GM08714 (cell line): ENCODE data around the gene KCNG2.
A peak's percentile ranks its signal among the peaks of the same experiment; 100 is the strongest.

ENCODE experiments used
- H3K4me3 ChIP-seq: fragments of 200-500 bp; sonication (Bioruptor generic); 2 replicates; pipeline ENCODE4 v1.5.1; 2014; ENCODE audit warnings: mild to moderate bottlenecking, low read length, inconsistent platforms
- ZNF274 ChIP-seq: IDR thresholded peaks from 2 replicates; pipeline ENCODE4 v1.6.1; 2012; ENCODE audit warnings: mild to moderate bottlenecking, low read depth, low read length

The KCNG2 gene

DNA sequence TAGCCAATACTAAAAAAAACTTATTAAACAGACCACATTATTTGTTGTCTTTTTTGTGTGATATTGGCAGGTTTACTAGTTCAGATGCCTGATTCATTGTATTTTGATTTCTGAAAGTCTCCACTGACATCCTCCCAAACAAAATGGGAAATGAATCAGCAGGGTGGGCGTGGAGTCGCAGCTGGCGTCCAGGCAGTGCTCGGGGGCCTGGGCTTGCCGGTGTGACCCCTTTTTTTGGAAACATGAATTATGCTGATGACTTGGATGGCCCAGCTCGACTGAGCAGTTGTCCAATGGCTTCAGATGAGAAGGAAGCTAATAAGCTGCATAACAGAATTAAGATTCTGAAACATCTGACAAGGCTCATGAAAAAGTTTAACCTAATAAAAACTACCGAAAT is 1.7 kb upstream of the KCNG2 start:
- H3K4me3 ChIP-seq: no peak overlapping the region
- no peak for TF ChIP-seq ZNF274

DNA sequence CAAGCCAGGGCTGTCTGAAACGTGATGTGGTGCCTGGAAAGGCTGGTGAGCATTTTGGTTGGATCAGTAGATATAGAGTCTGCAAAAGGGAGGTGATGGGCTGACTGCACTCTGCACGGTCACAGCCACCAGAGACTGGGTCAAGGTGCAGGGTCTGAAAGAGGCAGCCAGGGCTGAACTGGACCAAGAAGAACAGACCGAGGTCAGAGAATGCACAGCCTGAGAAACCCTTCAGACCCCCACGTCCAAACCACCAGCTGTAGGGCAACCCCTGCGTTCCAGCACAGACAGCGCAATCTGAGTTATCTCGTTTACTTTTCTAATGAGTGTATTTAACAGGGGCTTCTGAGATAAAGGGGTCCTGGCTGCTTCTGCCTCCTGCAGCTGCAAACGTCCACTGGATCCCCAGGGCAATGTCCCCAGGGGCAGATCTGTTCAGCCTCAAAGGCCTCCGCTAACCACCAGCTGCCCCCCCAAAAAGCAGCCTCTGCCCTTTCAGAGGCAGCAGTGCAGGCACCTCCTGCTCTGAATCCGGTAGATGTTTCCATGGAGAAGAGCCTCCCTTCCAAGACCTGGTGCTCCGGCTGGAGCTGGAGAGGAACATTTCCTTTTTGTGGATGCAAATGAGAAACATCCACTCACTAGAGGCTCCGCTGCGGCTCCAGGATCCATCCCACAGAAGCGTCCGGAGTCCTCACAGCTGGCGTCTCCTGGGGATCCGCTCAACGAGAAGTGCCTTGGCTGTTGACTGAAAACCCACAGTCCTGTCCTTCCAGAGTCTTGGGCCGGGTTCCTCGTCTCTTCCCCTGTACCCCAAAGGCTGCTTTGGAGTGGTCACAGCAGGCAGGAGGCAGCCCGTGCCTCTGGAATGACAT is 970 bp upstream of the KCNG2 start:
- no peak for TF ChIP-seq ZNF274
- no peak overlapping the region for H3K4me3 ChIP-seq

DNA sequence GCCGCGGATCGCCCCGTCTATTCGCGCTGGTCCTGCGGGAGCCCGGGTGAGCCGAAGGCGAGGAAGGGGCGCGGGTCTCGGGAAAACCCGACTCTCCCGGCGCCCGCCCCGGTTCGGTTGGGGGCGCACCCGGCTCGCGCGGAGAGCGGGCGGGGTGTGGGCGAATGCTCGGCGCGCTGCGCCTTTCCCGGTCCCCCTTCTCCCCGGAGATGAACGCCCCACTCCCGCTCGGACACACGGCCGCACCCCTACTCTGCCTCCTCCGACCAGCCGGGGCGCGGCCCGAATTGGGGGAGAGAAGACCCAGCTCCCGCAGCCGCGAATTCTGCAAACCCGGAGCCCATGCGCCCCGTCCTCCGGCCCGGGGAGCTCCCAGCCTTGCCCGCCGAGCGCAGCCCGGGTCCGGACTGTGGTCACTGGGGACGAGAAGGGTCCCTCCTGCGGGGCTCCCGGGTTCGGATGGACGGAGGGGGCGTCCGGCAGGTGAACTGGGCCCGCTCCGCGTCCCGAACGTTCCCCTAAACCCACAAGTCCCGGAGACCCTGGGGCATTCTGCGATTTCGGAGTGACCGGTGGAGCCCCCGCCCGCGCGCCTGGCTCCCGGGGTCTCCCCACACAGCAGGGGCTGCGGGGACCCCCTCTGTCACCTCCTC is 734 bp downstream of the KCNG2 start:
- peak overlapping the region; percentile 8; the same call in 1 of the 2 replicates for H3K4me3 ChIP-seq
- no peak for TF ChIP-seq ZNF274

DNA sequence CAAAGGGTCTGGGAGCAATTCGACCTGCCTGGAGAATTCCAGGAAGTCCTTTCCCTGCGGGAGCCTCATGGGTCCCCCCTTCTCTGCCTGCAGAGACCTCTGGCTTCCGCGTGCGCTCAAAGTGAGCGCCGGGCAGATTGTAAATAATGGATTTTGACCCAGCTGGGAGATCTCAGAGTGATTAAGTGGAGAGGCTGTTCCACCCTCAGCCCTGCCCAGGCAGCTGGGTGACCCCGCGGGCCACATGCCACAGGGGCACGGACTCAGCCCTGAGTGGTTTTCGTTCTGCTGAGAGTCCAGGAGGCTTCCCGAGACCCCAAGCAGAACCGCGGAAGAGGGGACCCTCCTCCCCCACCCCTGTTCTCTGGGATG is 1.2 kb downstream of the KCNG2 start:
- TF ChIP-seq ZNF274: no peak
- H3K4me3 ChIP-seq: no peak overlapping the region

DNA sequence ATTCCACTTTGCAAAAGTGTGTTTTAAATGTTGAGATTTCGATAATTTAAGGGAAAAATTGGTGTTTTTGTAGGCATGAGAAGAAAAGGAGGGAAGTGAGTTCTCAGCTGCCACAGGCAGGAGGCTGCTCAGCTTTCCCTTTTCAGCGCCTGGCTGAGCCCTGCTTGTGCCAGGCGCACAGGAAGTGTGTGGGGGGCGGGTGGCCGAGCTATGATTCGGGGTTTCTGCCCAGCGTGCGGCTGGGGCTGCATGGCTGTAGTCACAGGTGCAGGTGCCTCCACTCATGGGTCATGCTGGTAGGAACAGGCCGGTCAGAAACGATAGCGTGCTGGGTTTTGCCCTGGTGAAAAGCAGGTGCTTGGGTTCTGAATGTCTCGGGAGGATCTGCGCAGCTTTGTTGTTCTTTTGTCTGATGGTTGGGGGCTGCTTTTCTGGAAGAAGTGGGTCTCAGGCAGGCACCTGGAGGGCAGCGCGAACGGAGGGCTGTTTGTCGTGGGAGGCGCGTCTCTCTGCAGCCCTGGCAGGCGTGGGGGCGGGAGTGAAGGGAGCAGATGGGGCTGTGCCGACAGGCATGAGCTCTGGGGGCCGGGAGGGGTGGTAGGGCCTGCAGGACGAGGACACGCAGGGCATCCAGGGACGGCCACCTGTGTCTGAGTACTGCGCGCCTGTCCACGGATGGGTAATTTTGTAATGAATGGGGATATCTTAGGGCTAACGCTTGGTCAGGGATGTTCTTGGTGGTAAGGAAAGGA is 2.1 kb downstream of the KCNG2 start:
- no peak overlapping the region for H3K4me3 ChIP-seq
- no peak for TF ChIP-seq ZNF274

DNA sequence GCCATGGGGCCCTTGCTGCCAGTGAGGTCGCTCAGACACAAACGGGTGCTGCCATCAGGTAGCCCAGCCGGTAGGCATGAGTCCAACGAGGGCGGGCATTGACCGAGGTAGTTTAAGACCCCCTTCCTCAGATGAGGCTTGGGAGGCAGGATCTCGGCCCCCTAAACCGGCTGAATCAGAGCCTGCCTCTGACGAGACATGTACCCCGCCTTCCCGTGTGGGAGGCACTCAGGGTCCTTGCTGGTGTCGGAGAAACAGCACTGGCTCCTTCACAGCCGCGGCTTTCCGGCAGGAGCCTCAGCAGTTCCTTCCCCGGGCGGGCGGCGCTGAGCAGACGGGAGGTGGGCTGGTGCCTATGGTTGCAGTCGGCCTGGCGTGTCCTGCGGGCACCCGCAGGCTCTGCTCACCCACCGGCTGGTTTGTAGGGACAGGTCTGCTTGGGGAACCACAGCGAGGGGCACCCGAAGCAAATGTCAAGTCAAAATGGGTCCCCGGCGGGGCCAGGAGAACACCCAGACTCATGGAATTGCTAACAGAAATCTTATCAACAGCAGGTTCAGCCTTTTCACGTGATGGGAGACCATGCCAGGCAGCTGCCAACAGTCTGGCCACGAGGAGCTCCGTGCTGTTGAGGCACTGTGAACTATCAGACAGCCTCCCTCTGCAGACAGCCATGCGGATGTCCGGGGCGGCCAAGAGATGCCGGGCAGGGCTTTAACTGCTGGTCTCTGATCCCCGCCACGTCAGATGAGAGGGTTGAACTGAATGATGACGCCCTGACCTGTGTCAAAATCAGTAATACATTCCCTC is 2.8 kb downstream of the KCNG2 start:
- H3K4me3 ChIP-seq: no peak overlapping the region
- no peak for TF ChIP-seq ZNF274

DNA sequence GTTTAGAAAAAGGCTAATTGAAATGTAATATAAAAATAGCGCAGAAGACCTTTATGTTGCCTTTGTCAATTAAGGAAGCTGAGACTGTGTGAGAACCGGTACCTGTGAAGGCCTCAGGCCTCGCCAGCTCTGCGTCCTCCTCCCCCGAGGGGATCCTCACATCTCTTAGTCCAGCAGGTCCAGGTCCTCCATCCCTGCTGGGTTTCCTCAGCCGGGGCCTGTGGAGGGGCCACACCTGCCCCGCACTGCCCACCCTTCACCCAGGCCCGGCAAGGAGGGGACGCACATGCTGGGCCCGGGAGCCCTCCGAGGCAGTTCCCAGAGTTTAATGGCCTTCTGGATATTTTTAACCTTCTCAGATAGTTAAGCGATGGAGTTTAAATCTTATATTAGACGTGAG is 3.5 kb downstream of the KCNG2 start:
- no peak for TF ChIP-seq ZNF274
- no peak overlapping the region for H3K4me3 ChIP-seq

DNA sequence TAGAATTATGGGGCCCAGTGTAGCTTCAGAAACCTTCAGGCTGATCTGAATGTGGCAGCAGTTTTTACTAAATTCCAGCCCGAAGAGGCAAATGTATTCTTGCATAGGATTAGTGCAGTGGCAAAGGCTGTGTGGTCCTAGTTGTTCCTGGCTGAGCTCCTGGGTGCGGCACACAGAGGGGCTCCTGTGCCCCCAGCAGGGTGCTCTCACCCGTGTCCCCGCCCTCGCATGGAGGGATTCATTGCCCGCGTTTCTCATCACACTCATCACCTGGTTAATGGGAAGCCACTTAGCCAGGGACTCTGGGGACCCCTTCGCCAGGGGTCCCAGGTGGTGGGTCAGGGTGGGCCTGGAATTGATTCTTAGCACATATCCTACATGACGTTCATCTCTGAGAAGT is 3.9 kb downstream of the KCNG2 start:
- H3K4me3 ChIP-seq: no peak overlapping the region
- no peak for TF ChIP-seq ZNF274

DNA sequence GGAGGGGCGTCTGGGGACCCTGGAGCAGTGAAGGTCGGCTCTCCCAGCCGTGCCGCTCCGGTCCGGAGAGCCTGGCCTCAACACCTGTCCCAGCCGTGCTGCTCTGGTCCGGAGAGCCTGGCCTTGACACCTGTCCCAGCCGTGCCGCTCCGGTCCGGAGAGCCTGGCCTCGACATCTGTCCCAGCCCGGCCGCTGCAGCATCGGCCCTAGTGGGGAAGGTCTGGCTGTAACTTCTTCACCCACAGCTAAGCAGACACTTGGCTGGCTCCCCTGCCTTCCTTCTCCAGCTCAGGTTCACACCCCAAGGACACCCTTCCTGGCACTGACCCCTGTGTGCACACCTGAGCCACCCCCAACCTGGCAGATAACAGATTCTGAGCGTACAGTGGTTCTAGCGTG is 4.6 kb downstream of the KCNG2 start:
- no peak for TF ChIP-seq ZNF274
- H3K4me3 ChIP-seq: no peak overlapping the region

DNA sequence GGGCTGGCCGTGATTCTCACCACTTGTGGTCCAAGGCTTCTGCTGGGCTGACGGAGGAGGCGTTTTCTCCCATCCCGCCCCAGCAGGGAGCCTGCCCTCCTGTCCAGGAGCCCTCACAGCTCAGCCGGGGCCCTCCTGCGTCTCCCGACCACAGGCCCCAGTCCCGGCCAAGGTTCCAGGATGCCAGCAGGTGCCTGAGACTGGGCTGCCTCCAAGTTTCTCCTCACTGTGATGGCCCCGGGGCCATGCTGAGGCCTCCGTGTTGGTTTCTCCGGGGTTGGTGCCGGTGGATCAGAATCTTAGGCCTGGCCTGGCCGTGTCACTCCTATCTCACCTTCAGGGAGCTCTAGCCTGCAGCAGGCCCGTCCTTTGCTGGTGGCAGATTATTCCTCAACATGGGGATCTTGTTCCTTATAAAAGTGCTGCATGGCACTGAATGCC is 5.9 kb downstream of the KCNG2 start:
- TF ChIP-seq ZNF274: no peak

DNA sequence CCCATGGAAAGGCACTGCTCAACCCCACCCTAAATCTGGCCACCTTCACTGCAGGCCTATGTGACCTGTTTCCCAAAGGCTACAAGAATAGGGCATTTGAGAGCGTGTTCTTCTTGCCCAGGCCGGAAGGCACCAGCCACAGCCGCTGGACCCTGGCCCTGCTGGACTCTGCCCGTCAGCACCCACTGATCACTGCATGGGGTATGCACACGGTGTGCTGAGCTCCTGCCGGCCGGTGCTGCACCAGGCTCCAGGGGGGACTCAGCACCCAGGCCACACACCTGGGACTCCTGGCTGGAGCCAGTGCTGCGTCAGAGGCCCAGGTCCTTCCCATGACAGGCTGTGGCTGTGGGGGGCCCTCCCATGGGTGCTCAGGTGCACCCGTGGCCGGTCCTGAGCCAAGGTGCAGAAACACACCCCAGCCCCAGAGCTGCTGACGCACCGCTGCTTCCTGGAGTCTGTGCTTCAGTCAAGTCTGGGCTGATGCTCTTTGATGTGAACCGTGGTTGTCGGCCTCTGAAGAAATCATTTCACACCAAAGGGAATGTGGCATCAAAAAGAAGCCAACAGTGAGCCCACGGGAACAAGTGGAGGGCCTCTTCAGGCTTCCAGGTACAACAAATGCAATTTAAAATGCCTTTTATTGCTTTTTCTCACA is 6.5 kb downstream of the KCNG2 start:
- H3K4me3 ChIP-seq: no peak overlapping the region
- TF ChIP-seq ZNF274: no peak

More for the DNA sequence above, 5.9 kb downstream of the KCNG2 start:
- H3K4me3 ChIP-seq: no peak overlapping the region

DNA sequence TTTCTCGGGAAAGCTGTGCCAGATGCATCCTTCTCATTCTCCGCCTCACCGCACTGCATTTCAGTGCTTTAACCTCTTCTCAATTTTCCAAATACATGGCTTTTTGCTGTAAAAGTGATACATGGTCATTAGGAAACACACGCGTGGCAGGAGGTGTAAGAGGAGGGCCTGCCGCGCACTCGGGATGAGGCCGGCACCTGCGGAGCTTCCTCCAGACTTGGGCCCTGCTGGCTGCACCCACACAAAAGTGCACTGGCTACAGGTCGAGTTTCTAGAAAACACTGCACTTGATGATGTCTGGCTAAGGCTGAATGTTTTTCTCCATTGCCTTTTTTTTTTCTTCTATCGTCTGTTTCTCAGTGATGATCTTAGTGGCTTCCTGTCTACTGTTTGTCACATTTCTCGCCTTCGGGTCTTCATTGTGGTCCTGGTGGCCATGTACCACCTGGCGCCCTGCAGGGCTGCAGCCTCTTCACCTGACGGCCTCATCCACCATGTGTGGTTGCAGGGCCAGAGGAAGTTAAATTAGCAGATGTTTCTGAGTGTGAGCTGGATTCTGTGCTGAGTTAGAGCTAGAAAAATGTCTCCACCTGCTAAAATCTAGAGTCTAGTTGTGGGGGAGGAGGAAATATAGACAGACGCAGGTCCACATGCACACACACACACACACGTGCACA is 7.6 kb downstream of the KCNG2 start:
- TF ChIP-seq ZNF274: no peak
- H3K4me3 ChIP-seq: no peak overlapping the region
